ENCODE data around the gene AKR1E2.

GRCh38 chr10:4835494-4835918 is 9.5 kb downstream of the AKR1E2 start:
- TF ChIP-seq IKZF3 (tag by site-specific recombination; IDR thresholded peaks at IDR 0.05): no peak
- TF ChIP-seq CTCF (tag by site-specific recombination; IDR thresholded peaks at IDR 0.05): no peak
- TF ChIP-seq ZNF830 (tag by site-specific recombination; IDR thresholded peaks at IDR 0.05; ENCODE audit: low read depth): no peak
- no peak for TF ChIP-seq ZNF701 (tag by site-specific recombination; IDR thresholded peaks at IDR 0.05)

All from HEK293 (cell line).